ENCODE data around the gene PTPRC. TPM values are rescaled to one million over a fixed set of nuclear protein-coding genes. Genes with fewer than 3 reads are reported as not detected.

Gene PTPRC
- total RNA-seq, 2 experiments from 2014 or later, result 177 to 241 TPM

- Histone ChIP-seq H2AFZ (ENCODE audit: low read length) (no peak overlapping the region), H3K4me3 (ENCODE audit: low read depth, low read length, poor library complexity, severe bottlenecking) (peak overlapping the region; percentile 58), H4K20me1 (ENCODE audit: insufficient read depth, low read length) (peaks cover 6% of the 10 kb centered on the region; the same call in 1 of the 2 replicates), H3K36me3 (ENCODE audit: insufficient read depth, low read length) (peaks cover 51% of the 10 kb centered on the region; the same call in 1 of the 2 replicates), H3K79me2 (ENCODE audit: insufficient read depth, low read depth, low read length) (peaks cover 100% of the 10 kb centered on the region), H3K4me1 (ENCODE audit: insufficient read depth, low read length, poor library complexity, severe bottlenecking) (peaks cover 90% of the 10 kb centered on the region), H3K9me3 (ENCODE audit: low read length) (no peaks in the 10 kb centered on the region), H3K9me2 (ENCODE audit: insufficient read depth, low read length) (no peaks in the 10 kb centered on the region), H3K4me2 (ENCODE audit: low read length) (peak overlapping the region; percentile 92), H3K27ac (ENCODE audit: low read depth, low read length, poor library complexity, severe bottlenecking) (peak overlapping the region; percentile 86)
- DNase-seq (ENCODE audit: low spot score), result peak; percentile 80
- ChIA-PET POLR2A (interaction anchor here (0.6 to 3.3 kb wide), 24 partner anchors 8 to 1504 kb away, joined by 3 to 35 read pairs (median 6); partner anchors contain the start of gene PTPRC), CTCF (ENCODE audit: unreplicated experiment) (no interaction called here)
- intact Hi-C loops (cut with micrococcal nuclease; ENCODE audit: unreplicated experiment), result loop anchor here (2.0 kb wide), 2 partner anchors 18 to 22 kb away; partner anchors contain the start of gene PTPRC
- no peak for TF ChIP-seq CTCF (conservative IDR thresholded peaks at IDR 0.05; ENCODE audit: low read length)
- no peak for TF ChIP-seq EZH2phosphoT487 (IDR thresholded peaks at IDR 0.05; ENCODE audit: borderline replicate concordance, low read depth, low read length)
- BruUV-seq (replicated peaks), result no TSS peak
These were observed 17.7 kb downstream of the PTPRC start for GRCh38 chr1:198656500-198656932.

- ChIA-PET POLR2A (interaction anchor here (0.7 to 3.3 kb wide), 15 partner anchors 9 to 101 kb away, joined by 3 to 35 read pairs (median 6); no protein-coding TSS in a partner anchor), CTCF (ENCODE audit: unreplicated experiment) (no interaction called here)
- DNase-seq (ENCODE audit: low spot score), result peak; percentile 73
- Histone ChIP-seq H3K79me2 (ENCODE audit: insufficient read depth, low read depth, low read length) (peaks cover 100% of the 10 kb centered on the region), H3K4me2 (ENCODE audit: low read length) (peak overlapping the region; percentile 92), H3K36me3 (ENCODE audit: insufficient read depth, low read length) (peaks cover 56% of the 10 kb centered on the region), H4K20me1 (ENCODE audit: insufficient read depth, low read length) (peaks cover 6% of the 10 kb centered on the region; the same call in 1 of the 2 replicates), H3K4me3 (ENCODE audit: low read depth, low read length, poor library complexity, severe bottlenecking) (peak overlapping the region; percentile 58), H3K9me3 (ENCODE audit: low read length) (no peaks in the 10 kb centered on the region), H3K9me2 (ENCODE audit: insufficient read depth, low read length) (no peaks in the 10 kb centered on the region), H3K27ac (ENCODE audit: low read depth, low read length, poor library complexity, severe bottlenecking) (peak overlapping the region; percentile 86), H2AFZ (ENCODE audit: low read length) (no peak overlapping the region), H3K4me1 (ENCODE audit: insufficient read depth, low read length, poor library complexity, severe bottlenecking) (peaks cover 84% of the 10 kb centered on the region)
- no TSS peak for BruUV-seq (replicated peaks)
- no peak for TF ChIP-seq EZH2phosphoT487 (IDR thresholded peaks at IDR 0.05; ENCODE audit: borderline replicate concordance, low read depth, low read length)
- no peak for TF ChIP-seq CTCF (conservative IDR thresholded peaks at IDR 0.05; ENCODE audit: low read length)
- intact Hi-C loops (cut with micrococcal nuclease; ENCODE audit: unreplicated experiment), result loop anchor here (1.0 to 2.0 kb wide), 3 partner anchors 19 to 36 kb away; partner anchors contain the start of gene PTPRC
These were observed 18.8 kb downstream of the PTPRC start for GRCh38 chr1:198657550-198658064.

Data from OCI-LY7 (cell line).